Kidney epithelial cell (primary cell): Measurements from ENCODE around the gene GRM4. TPM values are rescaled to one million over a fixed set of nuclear protein-coding genes. Genes with fewer than 3 reads are reported as not detected.

Experiments used
- DNase-seq: peaks from one replicate; pipeline ENCODE4 v3.0.0-alpha.2; 2010; ENCODE audit warnings: low read depth
- H3K27me3 ChIP-seq: 2 replicates; pipeline ENCODE4 v1.6.0; 2011; ENCODE audit warnings: low read length; ENCODE audit not compliant: control insufficient read depth, insufficient read depth
- H3K36me3 ChIP-seq: 2 replicates; pipeline ENCODE4 v1.5.1; 2011; ENCODE audit warnings: low read length; ENCODE audit not compliant: control insufficient read depth, insufficient read depth
- H3K4me3 ChIP-seq: 2 replicates; pipeline ENCODE4 v1.5.1; 2011; ENCODE audit warnings: low read depth, mild to moderate bottlenecking, control low read depth, low read length
- total RNA-seq: library from RNA; depleted of rRNA; stranded (reverse); fragments of >200 nt; gene quantifications from 2 replicates; pipeline ENCODE4 v1.2.3, GENCODE V29; 2015
- TF ChIP-seq, protein P1 (sequence below): IDR thresholded peaks from 2 replicates; pipeline ENCODE4 v1.5.1; 2011; ENCODE audit warnings: mild to moderate bottlenecking, moderate library complexity, low read length, control low read depth, inconsistent platforms; ENCODE audit not compliant: insufficient read depth, poor library complexity, severe bottlenecking

GRM4 gene
- total RNA-seq, 1 donor from 2014 or later, result not detected

DNA sequence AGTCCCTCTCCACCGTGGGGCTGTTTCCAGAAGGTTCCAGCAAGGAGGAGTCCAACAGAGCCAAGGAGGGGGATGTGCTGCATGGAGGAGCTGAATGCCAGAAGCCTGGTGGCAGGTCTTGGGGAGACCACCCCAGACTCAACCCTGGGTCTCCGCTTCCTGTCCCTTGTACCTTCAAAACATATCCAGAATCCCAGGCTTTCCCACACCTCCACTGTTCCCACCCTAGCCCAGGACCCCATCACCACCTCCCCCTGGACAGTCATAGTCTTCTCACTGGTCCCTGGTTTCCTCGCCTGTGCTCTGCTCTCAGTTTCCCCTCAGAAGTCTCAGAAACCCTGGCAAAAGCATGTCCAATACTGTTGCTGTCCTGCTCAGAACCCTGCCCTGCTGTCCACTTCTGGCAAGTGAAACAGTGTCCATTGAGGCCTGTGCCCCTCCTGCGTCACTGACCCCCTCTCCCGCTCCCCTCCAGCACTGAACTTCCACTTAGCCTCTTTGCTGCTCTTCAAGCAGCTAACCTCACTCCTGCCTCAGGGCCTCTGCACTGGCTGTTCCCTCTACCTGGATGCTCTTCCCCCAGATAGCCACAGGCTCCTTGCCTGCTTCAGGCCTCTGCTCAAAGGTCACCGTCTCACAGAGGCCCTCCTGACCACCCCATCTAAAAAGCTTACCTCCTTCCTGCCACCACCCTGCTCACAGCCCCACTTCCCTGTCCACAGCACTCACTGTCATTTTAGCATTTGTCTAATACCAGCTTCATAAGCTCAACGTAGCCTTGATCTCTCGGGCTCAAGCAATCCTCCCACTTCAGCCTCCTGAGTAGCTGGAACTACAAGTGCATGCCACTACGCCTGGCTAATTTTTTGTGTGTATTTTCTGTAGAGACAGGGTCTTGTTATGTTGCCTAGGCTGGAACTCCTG, 169.2 kb downstream of the GRM4 start:
- no peak for DNase-seq
- no peak overlapping the region for H3K4me3 ChIP-seq
- TF ChIP-seq, protein P1, sequence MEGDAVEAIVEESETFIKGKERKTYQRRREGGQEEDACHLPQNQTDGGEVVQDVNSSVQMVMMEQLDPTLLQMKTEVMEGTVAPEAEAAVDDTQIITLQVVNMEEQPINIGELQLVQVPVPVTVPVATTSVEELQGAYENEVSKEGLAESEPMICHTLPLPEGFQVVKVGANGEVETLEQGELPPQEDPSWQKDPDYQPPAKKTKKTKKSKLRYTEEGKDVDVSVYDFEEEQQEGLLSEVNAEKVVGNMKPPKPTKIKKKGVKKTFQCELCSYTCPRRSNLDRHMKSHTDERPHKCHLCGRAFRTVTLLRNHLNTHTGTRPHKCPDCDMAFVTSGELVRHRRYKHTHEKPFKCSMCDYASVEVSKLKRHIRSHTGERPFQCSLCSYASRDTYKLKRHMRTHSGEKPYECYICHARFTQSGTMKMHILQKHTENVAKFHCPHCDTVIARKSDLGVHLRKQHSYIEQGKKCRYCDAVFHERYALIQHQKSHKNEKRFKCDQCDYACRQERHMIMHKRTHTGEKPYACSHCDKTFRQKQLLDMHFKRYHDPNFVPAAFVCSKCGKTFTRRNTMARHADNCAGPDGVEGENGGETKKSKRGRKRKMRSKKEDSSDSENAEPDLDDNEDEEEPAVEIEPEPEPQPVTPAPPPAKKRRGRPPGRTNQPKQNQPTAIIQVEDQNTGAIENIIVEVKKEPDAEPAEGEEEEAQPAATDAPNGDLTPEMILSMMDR, result no peak
- H3K27me3 ChIP-seq, result peaks cover 28% of the 10 kb centered on the region
- H3K36me3 ChIP-seq, result no peaks in the 10 kb centered on the region

GRCh38 chr6:33975661-33976436, 170.0 kb downstream of the GRM4 start:
- no peaks in the 10 kb centered on the region for H3K36me3 ChIP-seq
- TF ChIP-seq, protein P1, result no peak
- H3K27me3 ChIP-seq, result peaks cover 28% of the 10 kb centered on the region

DNA sequence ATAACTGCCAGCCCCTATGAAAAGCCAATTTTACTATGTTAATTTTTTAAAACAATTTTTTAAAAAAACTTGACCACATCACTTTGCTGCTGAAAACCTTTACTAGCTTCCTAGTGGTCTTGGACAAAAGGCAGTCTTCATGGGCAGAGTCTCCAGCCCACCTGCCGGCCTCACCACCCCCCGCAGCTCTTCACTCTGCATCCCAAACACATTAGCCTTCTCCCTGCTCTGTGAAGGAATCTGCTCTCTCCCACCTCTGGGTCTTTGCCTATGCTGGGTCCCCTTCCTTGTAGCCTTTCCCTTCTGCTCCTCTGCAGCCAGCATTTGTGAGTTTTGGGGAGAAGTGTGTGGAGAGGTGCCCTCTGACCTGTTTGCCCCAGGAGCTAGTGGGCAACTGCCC, 171.4 kb downstream of the GRM4 start:
- no peak overlapping the region for H3K4me3 ChIP-seq
- peaks cover 28% of the 10 kb centered on the region for H3K27me3 ChIP-seq

More at GRCh38 chr6:33975661-33976436, 170.0 kb downstream of the GRM4 start:
- H3K4me3 ChIP-seq, result no peak overlapping the region
- DNase-seq, result no peak

DNA sequence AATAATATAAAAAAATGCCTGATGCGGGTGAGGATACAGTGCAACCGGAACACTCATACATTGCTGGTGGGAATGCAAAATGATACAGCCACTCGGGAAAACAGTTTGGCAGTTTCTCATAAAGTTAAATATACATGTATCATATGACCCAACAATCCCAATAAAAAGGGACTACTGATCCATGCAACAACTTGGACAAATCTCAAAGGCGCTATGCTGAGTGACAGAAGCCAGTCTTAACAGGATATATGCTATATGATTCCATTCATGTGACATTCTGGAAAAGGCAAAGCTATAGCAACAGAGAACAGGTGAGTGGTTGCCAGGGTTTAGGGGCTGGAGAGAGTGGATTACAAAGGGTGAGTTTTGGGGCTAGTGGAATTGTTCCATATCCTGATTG, 171.9 kb downstream of the GRM4 start:
- Histone ChIP-seq H3K27me3 (peaks cover 28% of the 10 kb centered on the region), H3K36me3 (no peaks in the 10 kb centered on the region), H3K4me3 (no peak overlapping the region)
- DNase-seq, result no peak
- TF ChIP-seq, protein P1, result no peak

More for the DNA sequence above, 171.4 kb downstream of the GRM4 start:
- DNase-seq, result no peak
- H3K36me3 ChIP-seq, result no peaks in the 10 kb centered on the region
- TF ChIP-seq, protein P1, result no peak

DNA sequence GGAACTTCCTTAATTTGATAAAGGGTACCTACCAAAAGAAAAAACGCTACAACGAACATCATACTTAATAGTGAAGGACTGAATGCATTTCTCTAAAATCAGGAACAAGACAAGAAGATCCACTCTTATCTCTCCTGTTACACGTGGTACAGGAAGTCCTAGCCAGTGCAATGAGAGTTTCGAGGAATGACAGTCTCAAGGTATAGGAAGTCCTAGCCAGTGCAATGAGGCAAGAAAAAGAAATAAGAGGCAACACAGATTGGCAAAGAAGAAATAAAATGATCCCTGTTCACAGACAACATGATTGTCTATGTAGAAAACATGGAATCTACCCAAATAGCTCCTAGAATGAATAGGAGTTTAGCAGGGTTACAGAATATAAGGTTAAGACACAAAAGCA, 174.3 kb downstream of the GRM4 start:
- TF ChIP-seq, protein P1, result no peak
- no peaks in the 10 kb centered on the region for H3K36me3 ChIP-seq
- H3K27me3 ChIP-seq, result peaks cover 20% of the 10 kb centered on the region
- no peak for DNase-seq
- no peak overlapping the region for H3K4me3 ChIP-seq

Other genes starting within 250 kb of the GRM4 start
- gene HMGA1, start 90.8 kb upstream of the GRM4 start, total RNA-seq, result 1,060 and 1,220 TPM in 2 replicates
- gene SMIM29, start 102.9 kb upstream of the GRM4 start, total RNA-seq, result 33.2 and 38.8 TPM in 2 replicates
- 29.6 and 31.7 TPM in 2 replicates for gene NUDT3, start 246.6 kb upstream of the GRM4 start, total RNA-seq